Epithelial cell of proximal tubule (primary cell): ENCODE data around the gene NHS. TPM values are rescaled to one million over a fixed set of nuclear protein-coding genes. Genes with fewer than 3 reads are reported as not detected.

Experiments
- DNase-seq: peaks from one replicate; pipeline ENCODE4 v3.0.0-alpha.2; 2011; ENCODE audit warnings: low read depth
- H3K4me3 ChIP-seq: 2 replicates; pipeline ENCODE4 v1.5.1; 2011; ENCODE audit warnings: low read depth, mild to moderate bottlenecking, low read length
- total RNA-seq: library from RNA; depleted of rRNA; stranded (reverse); fragments of >200 nt; gene quantifications from 2 replicates; pipeline ENCODE4 v1.2.3, GENCODE V29; 2015
- TF ChIP-seq, protein P1 (sequence below): conservative IDR thresholded peaks from 2 replicates; pipeline ENCODE4 v1.5.1; 2012; ENCODE audit warnings: low read depth, mild to moderate bottlenecking, low read length

The NHS gene
- total RNA-seq, 1 donor from 2014 or later: 7.6 TPM

GRCh38 chrX:17710871-17711301 is 335.9 kb downstream of the NHS start:
- DNase-seq: no peak
- H3K4me3 ChIP-seq: no peak overlapping the region
- TF ChIP-seq, protein P1, sequence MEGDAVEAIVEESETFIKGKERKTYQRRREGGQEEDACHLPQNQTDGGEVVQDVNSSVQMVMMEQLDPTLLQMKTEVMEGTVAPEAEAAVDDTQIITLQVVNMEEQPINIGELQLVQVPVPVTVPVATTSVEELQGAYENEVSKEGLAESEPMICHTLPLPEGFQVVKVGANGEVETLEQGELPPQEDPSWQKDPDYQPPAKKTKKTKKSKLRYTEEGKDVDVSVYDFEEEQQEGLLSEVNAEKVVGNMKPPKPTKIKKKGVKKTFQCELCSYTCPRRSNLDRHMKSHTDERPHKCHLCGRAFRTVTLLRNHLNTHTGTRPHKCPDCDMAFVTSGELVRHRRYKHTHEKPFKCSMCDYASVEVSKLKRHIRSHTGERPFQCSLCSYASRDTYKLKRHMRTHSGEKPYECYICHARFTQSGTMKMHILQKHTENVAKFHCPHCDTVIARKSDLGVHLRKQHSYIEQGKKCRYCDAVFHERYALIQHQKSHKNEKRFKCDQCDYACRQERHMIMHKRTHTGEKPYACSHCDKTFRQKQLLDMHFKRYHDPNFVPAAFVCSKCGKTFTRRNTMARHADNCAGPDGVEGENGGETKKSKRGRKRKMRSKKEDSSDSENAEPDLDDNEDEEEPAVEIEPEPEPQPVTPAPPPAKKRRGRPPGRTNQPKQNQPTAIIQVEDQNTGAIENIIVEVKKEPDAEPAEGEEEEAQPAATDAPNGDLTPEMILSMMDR: no peak

- TF ChIP-seq, protein P1: no peak
- no peak overlapping the region for H3K4me3 ChIP-seq
- DNase-seq: no peak
Observed at GRCh38 chrX:17713288-17713687, 338.3 kb downstream of the NHS start.

- TF ChIP-seq, protein P1: no peak
- DNase-seq: no peak
- no peak overlapping the region for H3K4me3 ChIP-seq
Observed at GRCh38 chrX:17718649-17719165, 343.7 kb downstream of the NHS start.

DNA sequence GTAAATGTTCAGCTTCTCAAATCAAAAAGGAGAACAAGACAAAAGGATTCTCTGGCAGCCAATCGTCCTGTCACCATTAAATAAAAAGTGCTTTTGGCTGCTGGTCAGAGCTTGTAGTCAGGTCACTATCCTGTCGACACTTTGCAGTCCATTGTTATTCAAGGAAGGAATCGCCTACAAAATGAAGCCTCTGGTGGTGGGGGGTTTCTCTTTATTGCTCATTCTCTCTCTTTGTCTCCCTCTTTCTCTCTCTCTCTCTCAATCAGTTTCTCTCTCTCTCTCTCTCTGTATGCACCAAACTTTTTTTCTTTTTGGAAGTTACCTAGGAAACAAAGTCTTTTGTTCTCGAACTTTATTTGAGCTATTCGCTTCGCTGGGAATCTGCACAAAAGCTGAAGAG is 344.7 kb downstream of the NHS start:
- TF ChIP-seq, protein P1: no peak
- no peak for DNase-seq
- no peak overlapping the region for H3K4me3 ChIP-seq

GRCh38 chrX:17721715-17722114 is 346.7 kb downstream of the NHS start:
- no peak overlapping the region for H3K4me3 ChIP-seq
- TF ChIP-seq, protein P1: no peak
- DNase-seq: no peak

DNA sequence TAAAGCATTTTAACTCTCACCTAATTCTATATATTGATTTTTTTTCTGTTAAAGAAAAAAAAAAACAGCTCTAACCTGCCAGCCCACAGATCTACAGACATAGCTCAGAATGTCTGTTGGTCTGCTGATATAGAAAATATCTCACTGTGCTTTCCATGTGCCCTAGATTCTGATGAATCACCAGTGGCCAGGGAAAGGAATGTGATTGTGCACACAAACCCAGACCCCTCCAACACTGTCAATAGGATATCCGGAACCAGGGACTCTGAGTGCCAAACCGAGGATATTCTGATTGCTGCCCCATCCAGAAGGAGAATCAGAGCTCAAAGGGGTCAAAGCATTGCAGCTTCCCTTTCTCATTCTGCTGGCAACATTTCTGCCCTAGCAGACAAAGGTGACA is 350.2 kb downstream of the NHS start:
- H3K4me3 ChIP-seq: no peak overlapping the region
- TF ChIP-seq, protein P1: no peak
- DNase-seq: no peak

GRCh38 chrX:17732138-17732783 is 357.3 kb downstream of the NHS start:
- DNase-seq: no peak
- TF ChIP-seq, protein P1: no peak
- no peak overlapping the region for H3K4me3 ChIP-seq
